ENCODE results near the gene GABRD.

Gene GABRD

GRCh38 chr1:2018217-2019171 is 651 bp upstream of the GABRD start:
- Histone ChIP-seq H3K27ac (ENCODE audit: low read depth, low read length) (no peak overlapping the region), H2AFZ (ENCODE audit: low read length, unreplicated experiment) (no peak overlapping the region), H3K36me3 (ENCODE audit: insufficient read depth, low read length) (no peaks in the 10 kb centered on the region), H3K27me3 (ENCODE audit: insufficient read depth, low read length) (peaks cover 80% of the 10 kb centered on the region), H3K4me1 (ENCODE audit: control insufficient read depth, insufficient read depth, low read length, unreplicated experiment) (no peaks in the 10 kb centered on the region), H3K79me2 (ENCODE audit: control insufficient read depth, insufficient read depth, low read length, unreplicated experiment) (no peaks in the 10 kb centered on the region), H3K4me3 (ENCODE audit: low read depth, low read length) (no peak overlapping the region)

GRCh38 chr1:2019571-2020309 is 595 bp downstream of the GABRD start:
- no peaks in the 10 kb centered on the region for H3K4me1 ChIP-seq (ENCODE audit: control insufficient read depth, insufficient read depth, low read length, unreplicated experiment)
- no peak overlapping the region for H3K4me3 ChIP-seq (ENCODE audit: low read depth, low read length)
- no peak overlapping the region for H2AFZ ChIP-seq (ENCODE audit: low read length, unreplicated experiment)
- H3K79me2 ChIP-seq (ENCODE audit: control insufficient read depth, insufficient read depth, low read length, unreplicated experiment): no peaks in the 10 kb centered on the region
- no peak overlapping the region for H3K27ac ChIP-seq (ENCODE audit: low read depth, low read length)
- H3K36me3 ChIP-seq (ENCODE audit: insufficient read depth, low read length): no peaks in the 10 kb centered on the region
- H3K27me3 ChIP-seq (ENCODE audit: insufficient read depth, low read length): peaks cover 80% of the 10 kb centered on the region

- Histone ChIP-seq H3K4me1 (ENCODE audit: control insufficient read depth, insufficient read depth, low read length, unreplicated experiment) (no peaks in the 10 kb centered on the region), H3K36me3 (ENCODE audit: insufficient read depth, low read length) (no peaks in the 10 kb centered on the region), H3K27ac (ENCODE audit: low read depth, low read length) (no peak overlapping the region), H3K4me3 (ENCODE audit: low read depth, low read length) (no peak overlapping the region), H3K27me3 (ENCODE audit: insufficient read depth, low read length) (peaks cover 80% of the 10 kb centered on the region), H3K79me2 (ENCODE audit: control insufficient read depth, insufficient read depth, low read length, unreplicated experiment) (no peaks in the 10 kb centered on the region), H2AFZ (ENCODE audit: low read length, unreplicated experiment) (no peak overlapping the region)
These were observed 1.1 kb downstream of the GABRD start for GRCh38 chr1:2020310-2020655.

GRCh38 chr1:2021550-2021949 is 2.4 kb downstream of the GABRD start:
- H3K4me1 ChIP-seq (ENCODE audit: control insufficient read depth, insufficient read depth, low read length, unreplicated experiment): no peaks in the 10 kb centered on the region
- no peaks in the 10 kb centered on the region for H3K36me3 ChIP-seq (ENCODE audit: insufficient read depth, low read length)
- no peaks in the 10 kb centered on the region for H3K79me2 ChIP-seq (ENCODE audit: control insufficient read depth, insufficient read depth, low read length, unreplicated experiment)
- peaks cover 68% of the 10 kb centered on the region for H3K27me3 ChIP-seq (ENCODE audit: insufficient read depth, low read length)
- H3K4me3 ChIP-seq (ENCODE audit: low read depth, low read length): no peak overlapping the region
- H2AFZ ChIP-seq (ENCODE audit: low read length, unreplicated experiment): no peak overlapping the region
- H3K27ac ChIP-seq (ENCODE audit: low read depth, low read length): no peak overlapping the region

- no peaks in the 10 kb centered on the region for H3K36me3 ChIP-seq (ENCODE audit: insufficient read depth, low read length)
- H3K4me3 ChIP-seq (ENCODE audit: low read depth, low read length): no peak overlapping the region
- no peaks in the 10 kb centered on the region for H3K4me1 ChIP-seq (ENCODE audit: control insufficient read depth, insufficient read depth, low read length, unreplicated experiment)
- H3K27ac ChIP-seq (ENCODE audit: low read depth, low read length): no peak overlapping the region
- peaks cover 61% of the 10 kb centered on the region for H3K27me3 ChIP-seq (ENCODE audit: insufficient read depth, low read length)
- H2AFZ ChIP-seq (ENCODE audit: low read length, unreplicated experiment): no peak overlapping the region
- no peaks in the 10 kb centered on the region for H3K79me2 ChIP-seq (ENCODE audit: control insufficient read depth, insufficient read depth, low read length, unreplicated experiment)
These were observed 3.1 kb downstream of the GABRD start for GRCh38 chr1:2022063-2022770.

GRCh38 chr1:2023187-2023586 is 4.0 kb downstream of the GABRD start:
- Histone ChIP-seq H3K36me3 (ENCODE audit: insufficient read depth, low read length) (no peaks in the 10 kb centered on the region), H3K4me3 (ENCODE audit: low read depth, low read length) (no peak overlapping the region), H3K27me3 (ENCODE audit: insufficient read depth, low read length) (peaks cover 51% of the 10 kb centered on the region), H3K79me2 (ENCODE audit: control insufficient read depth, insufficient read depth, low read length, unreplicated experiment) (no peaks in the 10 kb centered on the region), H3K4me1 (ENCODE audit: control insufficient read depth, insufficient read depth, low read length, unreplicated experiment) (no peaks in the 10 kb centered on the region), H2AFZ (ENCODE audit: low read length, unreplicated experiment) (no peak overlapping the region), H3K27ac (ENCODE audit: low read depth, low read length) (no peak overlapping the region)

GRCh38 chr1:2024451-2024850 is 5.3 kb downstream of the GABRD start:
- no peaks in the 10 kb centered on the region for H3K79me2 ChIP-seq (ENCODE audit: control insufficient read depth, insufficient read depth, low read length, unreplicated experiment)
- no peak overlapping the region for H3K4me3 ChIP-seq (ENCODE audit: low read depth, low read length)
- H3K27me3 ChIP-seq (ENCODE audit: insufficient read depth, low read length): peaks cover 43% of the 10 kb centered on the region
- no peak overlapping the region for H2AFZ ChIP-seq (ENCODE audit: low read length, unreplicated experiment)
- no peaks in the 10 kb centered on the region for H3K4me1 ChIP-seq (ENCODE audit: control insufficient read depth, insufficient read depth, low read length, unreplicated experiment)
- H3K27ac ChIP-seq (ENCODE audit: low read depth, low read length): no peak overlapping the region
- H3K36me3 ChIP-seq (ENCODE audit: insufficient read depth, low read length): no peaks in the 10 kb centered on the region

- H2AFZ ChIP-seq (ENCODE audit: low read length, unreplicated experiment): no peak overlapping the region
- no peak overlapping the region for H3K27ac ChIP-seq (ENCODE audit: low read depth, low read length)
- peaks cover 39% of the 10 kb centered on the region for H3K27me3 ChIP-seq (ENCODE audit: insufficient read depth, low read length)
These were observed 5.7 kb downstream of the GABRD start for GRCh38 chr1:2024887-2025286.

GRCh38 chr1:2025491-2025981 is 6.4 kb downstream of the GABRD start:
- Histone ChIP-seq H3K79me2 (ENCODE audit: control insufficient read depth, insufficient read depth, low read length, unreplicated experiment) (no peaks in the 10 kb centered on the region), H3K36me3 (ENCODE audit: insufficient read depth, low read length) (no peaks in the 10 kb centered on the region), H3K27me3 (ENCODE audit: insufficient read depth, low read length) (peaks cover 35% of the 10 kb centered on the region), H2AFZ (ENCODE audit: low read length, unreplicated experiment) (no peak overlapping the region), H3K4me3 (ENCODE audit: low read depth, low read length) (no peak overlapping the region), H3K27ac (ENCODE audit: low read depth, low read length) (no peak overlapping the region), H3K4me1 (ENCODE audit: control insufficient read depth, insufficient read depth, low read length, unreplicated experiment) (no peaks in the 10 kb centered on the region)

More at GRCh38 chr1:2024887-2025286, 5.7 kb downstream of the GABRD start:
- no peaks in the 10 kb centered on the region for H3K79me2 ChIP-seq (ENCODE audit: control insufficient read depth, insufficient read depth, low read length, unreplicated experiment)
- no peaks in the 10 kb centered on the region for H3K4me1 ChIP-seq (ENCODE audit: control insufficient read depth, insufficient read depth, low read length, unreplicated experiment)
- H3K36me3 ChIP-seq (ENCODE audit: insufficient read depth, low read length): no peaks in the 10 kb centered on the region
- H3K4me3 ChIP-seq (ENCODE audit: low read depth, low read length): no peak overlapping the region

- no peak overlapping the region for H3K27ac ChIP-seq (ENCODE audit: low read depth, low read length)
- peaks cover 19% of the 10 kb centered on the region; the same call in 1 of the 2 replicates for H3K27me3 ChIP-seq (ENCODE audit: insufficient read depth, low read length)
- no peaks in the 10 kb centered on the region for H3K79me2 ChIP-seq (ENCODE audit: control insufficient read depth, insufficient read depth, low read length, unreplicated experiment)
- H2AFZ ChIP-seq (ENCODE audit: low read length, unreplicated experiment): no peak overlapping the region
- H3K36me3 ChIP-seq (ENCODE audit: insufficient read depth, low read length): no peaks in the 10 kb centered on the region
- H3K4me3 ChIP-seq (ENCODE audit: low read depth, low read length): no peak overlapping the region
- H3K4me1 ChIP-seq (ENCODE audit: control insufficient read depth, insufficient read depth, low read length, unreplicated experiment): no peaks in the 10 kb centered on the region
These were observed 8.9 kb downstream of the GABRD start for GRCh38 chr1:2027961-2028583.

Data from ACC112 (cell line).